Stromal cell of bone marrow (primary cell): ENCODE results near the gene JSRP1.

Source experiments
- DNase-seq: peaks from one replicate; pipeline ENCODE4 v3.0.0-alpha.2; 2012; ENCODE audit warnings: low read depth

Gene JSRP1

DNA sequence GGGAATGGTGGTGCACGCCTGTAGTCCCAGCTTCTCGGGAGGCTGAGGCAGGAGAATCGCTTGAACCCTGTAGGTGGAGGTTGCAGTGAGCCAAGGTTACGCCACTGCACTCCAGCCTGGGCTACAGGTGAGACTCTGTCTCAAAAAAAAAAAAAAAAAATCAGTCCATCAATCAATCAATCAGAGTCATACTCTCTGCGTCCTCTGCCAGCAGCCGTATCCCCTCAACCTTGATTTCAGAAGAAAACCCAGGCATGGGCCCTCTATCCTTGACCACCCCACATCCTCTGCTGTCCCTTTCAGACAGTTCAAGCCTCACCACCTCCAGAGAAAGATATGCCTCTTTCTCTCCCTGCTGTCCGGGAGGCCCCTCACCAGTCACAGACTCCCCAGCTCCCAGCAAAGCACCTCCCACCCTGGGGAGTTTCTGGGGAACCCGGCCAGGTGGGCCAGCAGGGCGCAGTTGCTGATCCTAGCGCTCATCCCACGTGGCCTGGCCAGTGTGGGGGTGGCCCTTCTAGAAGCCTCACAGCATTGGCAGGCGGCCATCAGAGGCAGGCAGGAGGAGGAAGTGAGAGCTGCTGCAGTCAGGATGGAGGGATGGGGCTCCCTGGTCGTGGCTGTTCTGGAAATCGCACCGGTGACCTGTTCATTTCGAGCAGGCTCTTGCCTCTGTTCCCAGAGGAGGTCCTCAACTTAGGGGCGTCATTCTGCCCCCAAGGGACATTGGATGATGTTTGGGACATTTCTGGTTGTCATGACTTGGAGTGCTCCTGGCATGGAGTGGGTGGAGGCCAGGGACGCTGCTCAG is 10.2 kb upstream of the JSRP1 start:
- DNase-seq, result peak; percentile 68

DNA sequence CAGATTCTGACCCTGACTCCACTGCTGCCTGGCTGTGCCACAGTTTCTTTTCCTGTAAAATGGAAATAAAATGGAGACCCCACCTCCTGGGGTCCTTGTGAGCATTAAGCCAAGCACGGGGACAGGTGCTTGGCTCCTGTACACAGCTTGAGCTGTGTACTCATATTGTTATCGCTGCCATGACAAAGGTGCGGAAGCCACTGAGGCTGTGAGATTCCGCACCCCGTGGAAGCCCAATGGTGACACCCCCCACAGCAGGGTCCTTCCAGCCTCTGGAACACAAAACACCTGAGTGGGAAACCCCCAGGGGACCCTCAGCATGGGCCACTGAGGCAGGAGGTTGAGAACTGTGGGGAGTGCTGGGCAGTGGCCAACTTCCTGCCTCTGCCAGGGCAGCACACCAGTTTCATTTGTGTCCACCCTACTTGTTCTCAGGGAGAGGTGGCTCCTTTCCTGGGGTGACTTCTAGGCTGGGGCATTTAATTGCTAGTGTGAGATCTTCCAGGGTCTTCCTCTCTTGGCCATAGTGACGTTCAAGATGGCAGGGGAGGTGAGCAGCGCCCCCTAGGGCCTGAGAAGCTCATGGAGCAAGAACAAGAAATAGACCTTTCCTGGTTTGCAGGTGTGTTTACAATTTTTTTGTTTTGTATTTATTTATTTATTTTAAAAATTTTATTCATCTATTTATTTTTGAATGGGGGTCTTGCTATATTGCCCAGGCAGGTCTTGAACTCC is 5.4 kb upstream of the JSRP1 start:
- no peak for DNase-seq

DNA sequence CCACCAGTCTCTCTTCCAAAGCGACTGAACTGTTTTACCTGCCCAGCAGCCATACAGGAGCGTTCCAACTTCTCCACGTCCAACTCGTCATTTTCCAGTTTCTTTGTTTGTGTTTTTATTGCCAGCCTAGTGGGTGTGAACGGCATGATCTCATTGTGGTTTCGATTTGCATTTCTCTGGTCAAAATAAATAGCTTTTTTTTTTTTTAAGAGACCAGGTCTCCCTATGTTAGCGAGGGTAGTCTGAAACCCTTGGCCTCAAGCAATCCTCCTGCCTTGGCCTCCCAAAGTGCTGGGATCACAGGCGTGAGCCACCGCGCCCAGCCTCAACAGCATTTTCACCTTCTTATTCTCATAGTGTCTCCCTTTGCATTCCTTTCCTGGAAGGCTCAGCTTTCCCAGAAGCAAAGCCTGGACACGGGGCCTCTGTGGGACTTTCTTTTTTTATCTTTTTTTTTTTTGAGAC is 4.2 kb upstream of the JSRP1 start:
- DNase-seq, result no peak

DNA sequence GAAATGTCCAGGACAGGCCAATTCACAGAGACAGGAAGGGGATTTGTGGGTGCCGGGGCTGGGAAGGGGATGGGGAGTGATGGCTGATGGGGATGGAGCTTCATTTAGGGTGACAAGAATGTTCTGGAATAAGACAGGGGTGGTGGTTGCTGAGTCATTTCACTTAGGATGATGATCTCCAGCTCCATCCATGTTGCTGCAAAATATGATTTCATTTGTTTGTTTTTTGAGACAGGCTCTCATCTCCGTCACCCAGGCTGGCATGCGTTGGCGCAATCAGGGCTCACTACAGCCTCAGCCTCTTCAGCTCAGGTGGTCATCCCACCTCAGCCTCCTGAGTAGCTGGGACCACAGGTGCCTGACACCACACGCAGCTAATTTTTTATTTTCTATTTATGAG is 3.1 kb upstream of the JSRP1 start:
- no peak for DNase-seq

DNA sequence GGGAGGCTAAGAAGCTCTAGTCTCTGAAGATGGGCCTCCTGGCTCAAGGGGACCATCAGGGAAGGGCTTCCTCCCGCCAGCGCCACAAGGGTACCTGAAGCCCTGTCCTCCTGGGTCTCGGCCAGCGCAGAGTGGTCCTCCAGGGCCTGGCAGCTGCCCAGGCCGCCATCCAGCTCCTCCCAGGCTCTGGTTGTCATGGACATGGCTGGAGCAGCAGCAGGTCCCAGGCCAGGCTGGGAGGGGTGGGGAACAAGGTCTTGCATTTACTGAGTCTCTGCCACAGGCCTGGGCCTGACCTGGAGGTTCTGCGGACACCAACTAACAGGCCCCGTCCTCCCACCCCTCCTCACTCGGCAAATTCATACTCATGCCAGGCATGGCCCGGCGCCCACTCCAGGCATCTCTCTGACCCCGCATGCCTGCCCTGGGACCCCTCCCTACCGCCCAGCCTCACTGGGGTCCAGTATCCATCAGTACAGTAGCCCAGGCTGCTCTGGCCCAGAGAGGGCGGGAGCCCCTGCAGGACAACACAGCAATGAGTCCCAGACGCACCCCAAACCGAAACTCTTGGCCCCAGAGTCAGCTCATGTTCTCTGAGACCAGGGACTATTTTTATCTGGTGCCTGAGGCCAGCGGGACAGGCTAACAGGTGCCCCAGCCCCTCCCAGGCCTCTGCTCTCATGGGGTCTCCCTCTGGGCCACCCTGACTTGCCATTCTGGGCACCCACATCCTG is 938 bp downstream of the JSRP1 start:
- DNase-seq, result no peak

DNA sequence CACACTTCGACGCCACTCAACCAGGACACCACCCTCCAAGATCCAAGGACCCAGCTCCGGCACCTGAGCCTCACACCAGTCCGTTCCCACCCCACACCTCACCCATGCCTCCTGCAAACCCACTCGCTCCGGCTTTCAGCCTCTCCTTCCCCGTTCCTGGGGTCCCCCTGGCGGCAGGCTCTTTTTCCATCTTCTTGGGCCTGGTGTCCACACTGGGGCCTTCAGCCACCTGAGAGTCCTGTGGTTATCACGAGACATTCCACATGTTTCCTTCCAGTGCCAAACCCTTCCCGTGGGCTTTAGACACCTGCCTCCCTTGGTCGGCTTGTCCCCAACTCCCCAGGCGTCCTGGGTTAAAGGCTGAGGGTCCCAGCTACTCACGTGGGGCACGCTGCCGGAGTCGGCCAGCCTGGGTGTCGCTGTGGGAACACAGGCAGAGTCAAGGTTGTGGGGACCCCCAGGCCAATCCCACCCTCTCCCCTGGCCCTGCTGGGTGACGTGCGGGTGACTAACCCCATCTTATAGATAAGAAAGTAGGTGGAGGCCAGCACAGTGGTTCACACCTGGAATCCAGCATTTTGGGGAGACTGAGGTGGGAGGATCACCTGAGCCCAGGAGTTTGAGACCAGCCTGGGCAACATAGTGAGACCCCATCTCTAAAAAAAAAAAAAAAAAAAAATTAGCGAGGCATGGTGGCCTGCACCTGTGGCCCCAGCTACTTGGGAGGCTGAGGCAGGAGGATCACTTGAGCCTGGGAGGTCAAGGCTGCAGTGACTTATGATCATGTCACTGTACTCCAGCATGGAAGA is 1.9 kb downstream of the JSRP1 start:
- no peak for DNase-seq

DNA sequence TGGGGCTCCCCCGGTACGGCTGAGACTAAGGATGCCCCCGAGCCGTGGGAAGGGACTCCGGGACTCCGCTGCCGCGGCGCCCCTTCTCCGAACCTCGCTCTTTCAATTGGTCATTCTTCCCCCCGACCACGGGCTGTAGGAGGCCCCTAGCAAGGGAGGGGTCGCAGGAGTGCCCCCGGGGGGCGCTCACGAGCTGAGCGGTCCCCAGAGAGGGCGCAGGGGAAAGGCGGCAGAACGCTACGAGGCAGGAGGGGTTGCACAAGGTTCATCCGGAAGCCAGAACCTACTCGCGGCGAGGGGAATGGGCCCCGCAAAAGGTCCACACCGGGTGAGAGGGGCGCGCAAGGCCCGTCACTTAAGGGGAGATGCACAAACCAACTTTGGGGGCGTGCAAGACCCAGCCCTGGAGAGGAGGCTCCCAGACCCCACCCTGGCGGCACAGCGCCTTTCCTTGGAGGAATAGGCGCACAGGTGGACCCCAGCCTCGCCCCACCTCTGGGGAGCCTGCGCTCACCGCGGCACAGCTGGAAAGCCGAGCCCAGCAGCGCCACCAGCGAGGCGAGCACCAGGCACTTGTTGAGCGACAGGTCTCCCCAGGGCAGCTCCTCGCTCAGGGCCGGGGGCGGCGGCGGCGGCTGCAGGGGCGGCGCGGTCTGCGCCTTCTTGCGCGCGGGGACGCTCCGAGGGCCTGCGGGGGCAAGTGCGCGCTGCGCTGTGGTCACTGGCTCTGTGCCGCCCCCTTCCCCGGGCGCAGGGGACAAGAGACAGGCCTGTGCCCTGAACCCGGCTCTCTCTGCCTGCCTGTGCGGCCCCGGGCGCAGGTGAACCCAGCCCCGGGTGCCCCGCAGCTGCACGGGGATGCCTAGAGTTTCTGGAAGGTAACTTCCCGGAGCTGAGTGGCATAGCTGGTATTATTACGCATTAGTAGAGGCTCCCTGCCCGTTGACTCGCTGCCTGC is 2.8 kb downstream of the JSRP1 start:
- no peak for DNase-seq

DNA sequence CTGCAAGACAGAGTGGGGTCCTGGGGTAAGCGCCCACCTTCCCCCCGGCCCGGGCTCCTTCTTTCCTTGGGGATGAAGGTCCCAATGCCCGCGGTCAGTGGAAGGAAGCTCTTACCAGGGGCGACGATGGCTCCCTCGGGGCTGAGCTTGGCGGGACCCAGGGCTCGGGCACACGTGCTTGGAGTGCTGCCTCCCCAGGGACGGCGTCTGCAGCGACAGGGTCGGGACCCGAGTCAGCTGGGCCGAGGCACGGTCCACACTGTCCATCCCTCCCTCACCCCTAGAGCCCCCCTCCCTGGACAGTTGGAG is 3.5 kb downstream of the JSRP1 start:
- DNase-seq, result no peak

DNA sequence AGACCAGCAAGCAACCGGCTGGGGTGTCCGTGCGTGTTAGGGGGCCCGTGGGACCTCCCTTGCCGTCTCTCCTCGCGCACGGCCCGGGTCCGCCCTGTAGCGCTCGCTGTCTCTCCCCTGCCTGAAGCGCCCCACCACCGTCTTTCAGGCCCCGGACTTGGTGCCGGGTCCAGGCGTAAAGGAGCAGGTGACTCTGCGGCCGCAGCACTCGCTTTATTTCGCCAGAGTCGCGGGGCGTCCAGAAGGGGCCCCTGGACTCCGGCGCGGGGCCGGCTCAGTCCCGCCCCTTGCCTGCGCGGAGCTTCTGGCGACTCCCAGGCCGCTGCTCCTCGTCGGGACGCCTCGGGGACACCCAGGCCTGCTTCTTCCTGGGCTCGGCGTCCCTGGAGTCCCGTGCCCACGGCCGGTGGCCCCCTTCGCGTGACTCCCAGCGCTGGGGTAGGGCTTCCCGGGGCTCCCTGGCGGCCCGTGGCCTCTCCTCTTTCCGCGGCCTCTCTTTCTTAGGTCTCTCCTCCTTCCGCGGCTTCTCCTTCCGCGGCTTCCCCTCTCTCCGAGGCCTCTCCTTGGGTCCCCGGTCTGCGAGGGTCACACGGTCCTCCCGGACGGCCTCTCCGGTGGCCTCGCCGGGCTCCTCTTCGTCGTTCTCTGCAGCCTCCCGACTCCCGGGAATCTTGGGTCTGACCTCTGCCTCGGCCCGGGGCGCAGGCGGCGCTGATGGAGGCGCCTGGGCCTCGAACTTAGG is 4.0 kb downstream of the JSRP1 start:
- no peak for DNase-seq

DNA sequence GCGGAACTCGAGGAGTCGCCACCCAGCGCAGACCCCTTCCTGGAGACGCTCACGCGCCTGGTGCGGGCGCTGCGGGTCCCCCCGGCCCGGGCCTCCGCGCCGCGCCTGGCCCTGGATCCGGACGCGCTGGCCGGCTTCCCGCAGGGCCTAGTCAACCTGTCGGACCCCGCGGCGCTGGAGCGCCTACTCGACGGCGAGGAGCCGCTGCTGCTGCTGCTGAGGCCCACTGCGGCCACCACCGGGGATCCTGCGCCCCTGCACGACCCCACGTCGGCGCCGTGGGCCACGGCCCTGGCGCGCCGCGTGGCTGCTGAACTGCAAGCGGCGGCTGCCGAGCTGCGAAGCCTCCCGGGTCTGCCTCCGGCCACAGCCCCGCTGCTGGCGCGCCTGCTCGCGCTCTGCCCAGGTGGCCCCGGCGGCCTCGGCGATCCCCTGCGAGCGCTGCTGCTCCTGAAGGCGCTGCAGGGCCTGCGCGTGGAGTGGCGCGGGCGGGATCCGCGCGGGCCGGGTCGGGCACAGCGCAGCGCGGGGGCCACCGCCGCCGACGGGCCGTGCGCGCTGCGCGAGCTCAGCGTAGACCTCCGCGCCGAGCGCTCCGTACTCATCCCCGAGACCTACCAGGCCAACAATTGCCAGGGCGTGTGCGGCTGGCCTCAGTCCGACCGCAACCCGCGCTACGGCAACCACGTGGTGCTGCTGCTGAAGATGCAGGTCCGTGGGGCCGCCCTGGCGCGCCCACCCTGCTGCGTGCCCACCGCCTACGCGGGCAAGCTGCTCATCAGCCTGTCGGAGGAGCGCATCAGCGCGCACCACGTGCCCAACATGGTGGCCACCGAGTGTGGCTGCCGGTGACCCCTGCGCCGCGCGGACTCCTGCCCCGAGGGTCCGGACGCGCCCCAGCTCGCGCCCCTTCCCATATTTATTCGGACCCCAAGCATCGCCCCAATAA is 4.8 kb downstream of the JSRP1 start:
- no peak for DNase-seq

DNA sequence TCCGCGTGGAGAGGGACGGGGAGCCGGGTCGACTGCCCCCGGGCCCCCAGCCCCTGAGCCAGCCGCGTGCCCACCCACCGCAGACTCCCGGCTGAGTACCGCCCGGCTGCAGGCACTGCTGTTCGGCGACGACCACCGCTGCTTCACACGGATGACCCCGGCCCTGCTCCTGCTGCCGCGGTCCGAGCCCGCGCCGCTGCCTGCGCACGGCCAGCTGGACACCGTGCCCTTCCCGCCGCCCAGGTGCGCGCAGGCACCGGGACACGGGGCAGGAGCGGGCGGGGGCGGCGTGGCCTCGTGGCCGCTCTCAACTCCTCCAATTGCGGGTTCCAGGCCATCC is 5.5 kb downstream of the JSRP1 start:
- DNase-seq, result no peak

DNA sequence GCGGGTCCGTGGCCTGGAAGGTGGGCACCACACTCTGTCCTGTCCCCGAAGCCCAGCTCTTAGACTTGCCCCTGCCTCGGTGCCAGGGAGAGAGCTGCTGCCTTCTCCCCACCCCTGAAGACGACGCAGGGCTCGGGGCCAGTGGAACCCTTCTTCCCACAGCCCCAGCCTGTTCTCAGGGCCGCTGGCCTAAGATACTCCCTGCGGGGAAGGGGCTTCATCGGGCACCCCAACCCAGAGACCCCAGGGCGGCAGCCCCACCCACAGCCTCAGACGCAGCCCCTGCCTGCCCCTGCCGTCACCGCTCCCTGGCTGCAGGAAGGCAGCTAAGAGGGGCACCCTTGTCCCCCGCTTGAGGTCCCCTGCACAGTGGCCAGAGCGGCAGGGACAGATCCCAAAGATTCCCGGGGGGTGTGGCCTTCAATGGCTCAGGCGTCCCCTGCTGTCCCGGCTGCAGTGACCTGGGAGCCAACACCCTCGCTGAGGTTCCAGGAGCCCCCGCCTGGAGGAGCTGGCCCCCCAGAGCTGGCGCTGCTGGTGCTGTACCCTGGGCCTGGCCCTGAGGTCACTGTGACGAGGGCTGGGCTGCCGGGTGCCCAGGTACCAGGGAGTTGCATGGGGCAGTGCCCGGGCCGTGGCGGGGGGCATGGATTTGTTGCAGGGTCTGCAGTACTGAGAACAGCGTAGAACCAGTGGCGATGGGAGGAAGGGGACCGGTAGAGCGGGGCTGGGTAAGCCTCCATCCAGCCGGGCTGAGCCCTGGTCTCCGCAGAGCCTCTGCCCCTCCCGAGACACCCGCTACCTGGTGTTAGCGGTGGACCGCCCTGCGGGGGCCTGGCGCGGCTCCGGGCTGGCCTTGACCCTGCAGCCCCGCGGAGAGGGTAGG is 6.1 kb downstream of the JSRP1 start:
- DNase-seq, result no peak

DNA sequence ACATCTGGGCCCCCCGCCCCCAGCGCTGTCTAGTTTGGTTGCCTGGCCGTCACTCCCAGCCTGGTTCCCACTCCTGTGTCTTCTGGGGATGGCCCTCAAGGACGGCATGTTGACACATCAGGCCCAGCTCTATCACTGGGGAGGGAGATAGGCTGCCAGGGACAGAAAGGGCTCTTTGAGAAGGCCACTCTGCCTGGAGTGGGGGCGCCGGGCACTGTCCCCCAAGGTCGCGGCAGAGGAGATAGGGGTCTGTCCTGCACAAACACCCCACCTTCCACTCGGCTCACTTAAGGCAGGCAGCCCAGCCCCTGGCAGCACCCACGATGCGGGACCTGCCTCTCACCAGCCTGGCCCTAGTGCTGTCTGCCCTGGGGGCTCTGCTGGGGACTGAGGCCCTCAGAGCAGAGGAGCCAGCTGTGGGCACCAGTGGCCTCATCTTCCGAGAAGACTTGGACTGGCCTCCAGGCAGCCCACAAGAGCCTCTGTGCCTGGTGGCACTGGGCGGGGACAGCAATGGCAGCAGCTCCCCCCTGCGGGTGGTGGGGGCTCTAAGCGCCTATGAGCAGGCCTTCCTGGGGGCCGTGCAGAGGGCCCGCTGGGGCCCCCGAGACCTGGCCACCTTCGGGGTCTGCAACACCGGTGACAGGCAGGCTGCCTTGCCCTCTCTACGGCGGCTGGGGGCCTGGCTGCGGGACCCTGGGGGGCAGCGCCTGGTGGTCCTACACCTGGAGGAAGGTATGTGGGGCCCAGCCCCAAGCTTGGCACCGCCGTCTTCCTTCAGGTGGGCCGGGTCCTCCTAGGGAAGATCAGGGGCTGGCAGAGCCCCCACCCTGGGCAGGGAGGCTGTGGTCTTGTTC is 7.0 kb downstream of the JSRP1 start, which contains the start of gene AMH:
AMH (plus strand) TSS at position 314 of the 857 bp plus-strand sequence; CDS start at position 324, 10 bp downstream.
- DNase-seq, result no peak

DNA sequence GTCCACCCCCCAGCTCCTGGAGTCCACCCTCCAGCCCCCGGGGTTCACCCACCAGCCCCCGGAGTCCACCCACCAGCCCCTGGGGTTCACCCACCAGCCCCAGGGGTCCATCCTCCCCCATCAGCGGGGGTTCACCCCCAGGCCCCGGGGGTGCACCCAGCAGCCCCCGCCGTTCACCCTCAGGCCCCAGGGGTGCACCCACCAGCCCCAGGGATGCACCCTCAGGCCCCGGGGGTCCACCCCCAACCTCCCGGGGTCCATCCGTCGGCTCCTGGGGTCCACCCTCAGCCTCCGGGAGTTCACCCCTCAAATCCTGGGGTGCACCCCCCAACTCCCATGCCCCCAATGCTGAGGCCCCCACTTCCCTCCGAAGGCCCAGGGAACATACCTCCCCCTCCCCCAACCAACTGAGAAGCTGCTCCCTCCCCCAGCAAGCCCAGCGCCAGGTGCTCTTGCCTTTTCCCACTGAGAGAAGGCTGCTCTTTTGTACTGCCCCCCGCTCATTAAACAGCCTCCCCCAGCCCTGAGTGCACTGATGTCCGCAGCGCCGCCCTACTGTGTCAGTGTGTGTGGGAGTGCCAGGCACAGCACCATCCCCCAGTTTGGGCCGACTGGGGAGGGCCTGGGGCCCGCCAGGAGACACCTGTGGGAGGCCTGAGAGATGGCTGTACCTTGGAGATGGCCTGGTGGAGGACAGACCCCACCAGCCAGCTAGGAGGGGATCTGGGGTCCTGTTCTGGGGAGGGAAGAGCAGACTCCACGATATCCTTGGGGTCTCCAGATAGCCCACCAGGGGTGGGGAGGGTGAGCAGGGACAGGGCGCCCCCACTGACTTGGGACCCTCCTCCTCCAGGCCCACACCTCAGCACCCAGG is 7.8 kb downstream of the JSRP1 start:
- no peak for DNase-seq

DNA sequence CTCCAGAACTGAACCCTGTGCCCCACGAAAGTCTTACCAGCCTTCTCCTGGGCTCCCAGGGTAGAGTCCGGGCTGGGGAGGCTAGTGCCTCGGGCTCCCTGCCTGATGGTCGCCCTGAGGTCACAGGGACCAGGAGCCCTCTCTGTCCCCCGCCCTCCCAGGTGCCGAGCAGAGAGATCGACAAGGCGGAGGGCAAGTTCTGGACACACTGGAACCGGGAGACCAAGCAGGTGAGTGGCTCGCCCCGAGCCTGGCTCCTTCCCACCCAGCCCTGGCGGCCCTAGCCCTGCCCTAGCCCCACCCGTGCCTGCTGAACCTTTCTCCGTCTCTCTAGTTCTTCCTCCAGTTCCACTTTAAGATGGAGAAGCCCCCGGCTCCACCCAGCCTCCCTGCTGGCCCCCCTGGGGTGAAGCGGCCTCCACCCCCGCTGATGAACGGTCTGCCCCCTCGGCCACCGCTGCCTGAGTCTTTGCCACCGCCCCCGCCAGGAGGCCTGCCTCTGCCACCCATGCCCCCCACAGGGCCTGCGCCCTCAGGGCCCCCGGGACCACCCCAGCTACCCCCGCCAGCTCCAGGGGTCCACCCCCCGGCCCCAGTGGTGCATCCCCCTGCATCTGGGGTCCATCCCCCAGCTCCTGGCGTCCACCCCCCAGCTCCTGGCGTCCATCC is 8.7 kb downstream of the JSRP1 start:
- DNase-seq, result no peak
